LNCaP clone FGC (cell line): Measurements from ENCODE around the gene DEK.

Experiments used
- DNase-seq: peaks from one replicate; pipeline ENCODE4 v3.0.0-alpha.2; 2011; ENCODE audit warnings: low read depth
- H3K4me3 ChIP-seq: 2 replicates; pipeline ENCODE4 v1.5.1; 2011; ENCODE audit warnings: mild to moderate bottlenecking, low read depth, low read length, control low read depth
- TF ChIP-seq, protein P1 (sequence below): IDR thresholded peaks from 2 replicates; pipeline ENCODE4 v1.5.1; 2012; ENCODE audit warnings: mild to moderate bottlenecking; ENCODE audit not compliant: control insufficient read depth, insufficient read depth; ENCODE audit errors: extremely low read depth

DEK gene

DNA sequence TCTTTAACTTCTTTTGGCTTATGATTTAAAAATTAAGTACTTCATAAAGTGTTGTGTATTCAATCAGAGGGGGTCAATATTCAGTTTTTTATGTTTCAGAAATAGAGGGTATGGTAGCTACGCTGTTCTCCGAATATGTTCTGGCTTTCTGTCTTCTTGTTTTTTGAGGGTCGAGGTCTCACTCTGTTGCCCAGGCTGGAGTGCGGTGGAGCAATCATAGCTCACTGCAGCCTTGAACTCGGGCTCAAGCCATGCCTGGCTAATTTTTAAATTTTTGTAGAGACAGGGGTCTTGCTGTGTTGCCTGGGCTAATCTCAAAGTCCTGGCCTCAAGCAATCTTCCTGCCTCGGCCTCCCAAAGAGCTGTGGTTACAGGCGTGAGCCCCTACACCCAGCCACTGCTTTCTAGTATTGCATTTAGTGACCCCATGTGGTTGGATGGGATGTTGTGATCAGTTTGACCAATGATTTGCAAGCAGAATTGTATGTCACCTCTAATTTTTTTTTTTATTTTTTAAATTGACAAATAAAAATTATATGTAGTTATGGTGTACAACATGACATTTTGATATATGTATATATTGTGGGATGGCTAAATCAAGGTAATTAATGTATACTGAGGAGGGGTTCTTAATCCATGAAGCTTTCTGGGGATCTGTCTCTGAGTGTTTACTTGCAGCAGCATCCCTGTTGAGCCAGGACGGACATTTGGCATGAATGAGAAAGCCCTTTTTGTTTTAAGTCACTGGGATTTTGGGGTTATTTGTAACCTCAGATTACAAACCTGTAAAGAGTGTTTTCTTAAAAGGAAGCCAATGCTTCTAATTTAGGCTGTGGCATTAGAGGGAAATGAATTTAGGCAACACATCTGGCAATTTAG, 38.5 kb upstream of the DEK start:
- TF ChIP-seq, protein P1, sequence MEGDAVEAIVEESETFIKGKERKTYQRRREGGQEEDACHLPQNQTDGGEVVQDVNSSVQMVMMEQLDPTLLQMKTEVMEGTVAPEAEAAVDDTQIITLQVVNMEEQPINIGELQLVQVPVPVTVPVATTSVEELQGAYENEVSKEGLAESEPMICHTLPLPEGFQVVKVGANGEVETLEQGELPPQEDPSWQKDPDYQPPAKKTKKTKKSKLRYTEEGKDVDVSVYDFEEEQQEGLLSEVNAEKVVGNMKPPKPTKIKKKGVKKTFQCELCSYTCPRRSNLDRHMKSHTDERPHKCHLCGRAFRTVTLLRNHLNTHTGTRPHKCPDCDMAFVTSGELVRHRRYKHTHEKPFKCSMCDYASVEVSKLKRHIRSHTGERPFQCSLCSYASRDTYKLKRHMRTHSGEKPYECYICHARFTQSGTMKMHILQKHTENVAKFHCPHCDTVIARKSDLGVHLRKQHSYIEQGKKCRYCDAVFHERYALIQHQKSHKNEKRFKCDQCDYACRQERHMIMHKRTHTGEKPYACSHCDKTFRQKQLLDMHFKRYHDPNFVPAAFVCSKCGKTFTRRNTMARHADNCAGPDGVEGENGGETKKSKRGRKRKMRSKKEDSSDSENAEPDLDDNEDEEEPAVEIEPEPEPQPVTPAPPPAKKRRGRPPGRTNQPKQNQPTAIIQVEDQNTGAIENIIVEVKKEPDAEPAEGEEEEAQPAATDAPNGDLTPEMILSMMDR = peak; percentile 26; the same call in 1 of the 2 replicates
- H3K4me3 ChIP-seq = no peak overlapping the region
- no peak for DNase-seq

DNA sequence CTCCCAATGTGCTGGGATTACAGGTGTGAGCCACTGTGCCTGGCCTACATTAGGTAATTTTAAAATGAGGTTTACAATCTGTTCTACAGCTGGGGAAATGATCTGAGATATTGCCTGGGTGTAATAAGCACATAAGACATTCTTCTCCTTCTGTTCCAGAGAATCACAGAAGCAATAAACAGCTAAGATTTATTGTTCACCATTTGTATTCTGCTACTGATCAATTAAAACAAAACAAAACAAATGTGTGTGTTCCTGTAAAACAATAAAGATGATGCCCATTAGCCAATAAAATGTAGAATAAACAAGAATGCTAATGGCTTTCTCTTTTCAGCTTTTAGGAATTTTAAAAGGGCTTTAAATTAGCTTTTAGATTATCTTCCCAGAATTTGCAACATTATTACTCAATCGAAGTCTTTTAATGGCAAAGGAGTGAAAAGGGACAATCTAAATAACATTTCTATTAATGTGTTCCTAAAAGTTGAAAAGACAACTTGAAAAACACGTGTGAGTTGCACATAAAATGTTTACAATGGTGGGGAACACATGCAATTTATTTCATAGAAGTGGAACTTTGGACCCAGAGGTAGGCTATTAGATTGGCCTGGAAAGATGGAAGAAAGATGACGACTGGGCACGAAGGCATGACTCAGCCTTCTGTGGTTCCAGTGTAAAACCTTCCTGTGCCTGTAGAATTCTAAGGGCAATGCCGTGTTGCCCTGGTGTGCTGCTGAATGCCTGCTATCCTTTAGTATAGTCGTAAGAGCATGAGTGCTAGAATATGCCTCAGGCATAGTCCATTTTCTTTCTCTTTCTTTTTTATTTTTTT, 29.0 kb upstream of the DEK start:
- DNase-seq = no peak
- TF ChIP-seq, protein P1 = no peak
- H3K4me3 ChIP-seq = no peak overlapping the region

DNA sequence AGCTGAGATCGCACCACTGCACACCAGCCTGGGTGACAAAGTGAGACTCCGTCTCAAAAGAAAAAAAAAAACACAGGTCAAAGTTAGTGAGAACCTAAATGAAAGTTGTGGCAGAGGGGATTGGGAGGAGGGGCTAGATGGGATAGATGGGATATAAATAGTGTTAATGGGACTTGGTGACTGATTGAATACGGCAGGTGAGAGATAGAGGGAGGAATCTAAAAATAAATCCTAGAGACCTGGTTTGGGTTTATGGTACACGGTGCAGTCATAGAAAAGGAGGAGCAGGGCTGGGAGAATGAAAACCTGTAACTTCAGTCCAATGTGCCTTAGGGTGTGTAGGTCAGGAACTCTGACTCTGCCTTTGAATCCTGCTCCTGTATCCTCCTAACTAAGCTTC, 25.0 kb upstream of the DEK start:
- TF ChIP-seq, protein P1 = no peak
- H3K4me3 ChIP-seq = no peak overlapping the region
- DNase-seq = no peak

DNA sequence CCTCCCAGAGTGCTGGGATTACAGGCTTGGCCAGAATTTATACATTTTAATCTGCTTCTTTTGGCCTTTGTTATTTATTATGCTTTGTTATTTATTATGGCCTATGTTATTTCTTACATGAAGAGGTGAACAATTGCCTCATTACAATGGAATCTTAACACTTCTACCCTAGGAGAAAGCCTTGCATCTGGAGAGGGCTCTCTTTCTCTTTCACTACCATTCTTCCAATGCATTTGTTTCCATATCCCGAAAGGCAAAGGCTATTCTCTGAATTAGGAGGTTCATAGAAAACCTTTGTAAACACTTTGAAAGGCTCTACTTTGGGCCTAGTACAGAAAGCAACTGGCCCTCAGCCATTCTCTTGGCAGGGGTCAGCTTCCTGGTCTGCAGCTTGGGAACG, 19.9 kb upstream of the DEK start:
- TF ChIP-seq, protein P1 = no peak
- no peak overlapping the region for H3K4me3 ChIP-seq
- DNase-seq = no peak

DNA sequence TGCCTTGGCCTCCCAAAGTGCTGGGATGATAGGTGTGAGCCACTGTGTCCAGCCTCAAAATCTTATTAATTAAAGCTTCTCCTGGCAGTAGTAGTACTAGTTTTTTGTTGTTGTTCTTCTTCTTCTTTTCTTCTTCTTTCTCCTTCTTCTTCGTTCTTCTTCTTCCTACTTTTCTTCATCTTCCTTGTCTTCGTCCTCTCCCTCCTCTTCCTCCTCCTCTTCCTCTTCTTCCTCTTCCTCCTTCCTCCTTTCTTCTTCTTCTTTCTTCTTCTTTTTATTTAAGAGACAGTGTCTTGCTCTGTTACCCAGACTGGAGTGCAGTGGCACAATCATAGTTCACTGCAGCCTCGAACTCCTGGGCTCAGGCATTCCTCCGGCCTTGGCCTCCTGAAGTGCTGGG, 17.2 kb upstream of the DEK start:
- no peak overlapping the region for H3K4me3 ChIP-seq
- no peak for DNase-seq
- TF ChIP-seq, protein P1 = no peak

DNA sequence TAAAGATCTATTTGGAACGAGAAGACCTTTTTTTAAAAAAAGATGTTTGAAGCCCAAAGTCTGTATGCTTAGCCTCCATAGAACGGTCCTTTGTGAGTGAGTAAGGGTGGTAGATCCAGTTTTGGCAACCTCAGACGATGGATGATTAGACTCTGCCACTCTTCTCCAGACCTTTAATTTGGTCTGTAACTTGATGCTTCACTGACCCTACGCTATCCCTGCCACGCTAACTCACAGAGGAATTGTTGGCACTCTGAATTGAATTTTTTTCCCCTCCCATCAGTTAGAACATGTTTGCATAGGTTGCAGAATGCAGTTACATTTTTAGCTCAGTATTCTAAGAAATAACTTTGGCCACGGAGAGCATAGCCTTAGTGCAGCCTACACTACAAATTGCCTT, 15.8 kb upstream of the DEK start:
- no peak for DNase-seq
- TF ChIP-seq, protein P1 = no peak
- no peak overlapping the region for H3K4me3 ChIP-seq
